ENCODE measurements around the gene SPC25. TPM values are rescaled to one million over a fixed set of nuclear protein-coding genes. Genes with fewer than 3 reads are reported as not detected.

SPC25 gene
- polyA plus RNA-seq, 1 donor (not counting 4 experiments of a cell fraction or from before 2014, with no cell fraction given), result 7.1 TPM

DNA sequence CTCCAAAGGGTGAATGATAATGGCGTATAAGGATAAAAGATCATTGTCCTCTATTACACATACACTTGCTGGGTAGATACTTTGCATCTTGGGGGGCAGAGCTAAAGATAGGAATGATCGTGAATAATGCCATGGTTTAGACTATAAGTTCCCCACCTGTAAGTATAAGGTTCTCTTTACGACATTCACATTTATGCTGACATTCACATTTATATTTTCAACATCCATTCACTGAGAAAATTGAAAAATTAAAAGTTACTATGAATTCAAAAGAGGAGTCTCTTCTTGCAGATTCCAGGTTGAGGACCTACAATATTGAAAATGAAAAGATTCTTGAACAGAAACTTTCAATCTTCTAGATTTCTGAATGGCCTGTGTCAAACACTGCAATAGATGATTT, 2.1 kb upstream of the SPC25 start:
- peaks cover 13% of the 10 kb centered on the region for H3K4me1 ChIP-seq (ENCODE audit: control insufficient read depth, extremely low read depth, insufficient read depth, low read length)
- dilution Hi-C loops (cut with MboI; ENCODE audit: extremely low pct_ligation_motif_present, low sequenced_read_pairs), result no loop called here
- no peak for FAIRE-seq

DNA sequence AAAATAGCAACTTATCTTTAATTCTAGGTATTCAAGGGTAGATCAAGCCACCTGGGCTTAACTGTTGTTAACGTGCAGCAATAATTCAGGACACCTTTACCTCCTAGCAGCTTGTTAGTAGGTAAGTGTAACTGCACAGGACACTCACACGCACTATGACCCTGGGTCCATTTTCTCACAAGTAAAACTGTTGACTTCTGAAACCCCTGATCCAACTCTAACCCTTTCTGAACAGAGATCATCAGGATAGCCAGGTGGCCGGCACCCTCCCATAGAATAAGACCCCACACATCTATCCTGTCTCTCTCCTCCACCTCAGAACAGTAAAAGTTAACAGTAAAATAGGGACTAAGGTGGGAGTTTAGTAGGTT, 610 bp downstream of the SPC25 start:
- dilution Hi-C loops (cut with MboI; ENCODE audit: extremely low pct_ligation_motif_present, low sequenced_read_pairs), result no loop called here
- TF ChIP-seq EZH2 (IDR thresholded peaks at IDR 0.05; ENCODE audit: low read length), result no peak
- TF ChIP-seq, protein P1, sequence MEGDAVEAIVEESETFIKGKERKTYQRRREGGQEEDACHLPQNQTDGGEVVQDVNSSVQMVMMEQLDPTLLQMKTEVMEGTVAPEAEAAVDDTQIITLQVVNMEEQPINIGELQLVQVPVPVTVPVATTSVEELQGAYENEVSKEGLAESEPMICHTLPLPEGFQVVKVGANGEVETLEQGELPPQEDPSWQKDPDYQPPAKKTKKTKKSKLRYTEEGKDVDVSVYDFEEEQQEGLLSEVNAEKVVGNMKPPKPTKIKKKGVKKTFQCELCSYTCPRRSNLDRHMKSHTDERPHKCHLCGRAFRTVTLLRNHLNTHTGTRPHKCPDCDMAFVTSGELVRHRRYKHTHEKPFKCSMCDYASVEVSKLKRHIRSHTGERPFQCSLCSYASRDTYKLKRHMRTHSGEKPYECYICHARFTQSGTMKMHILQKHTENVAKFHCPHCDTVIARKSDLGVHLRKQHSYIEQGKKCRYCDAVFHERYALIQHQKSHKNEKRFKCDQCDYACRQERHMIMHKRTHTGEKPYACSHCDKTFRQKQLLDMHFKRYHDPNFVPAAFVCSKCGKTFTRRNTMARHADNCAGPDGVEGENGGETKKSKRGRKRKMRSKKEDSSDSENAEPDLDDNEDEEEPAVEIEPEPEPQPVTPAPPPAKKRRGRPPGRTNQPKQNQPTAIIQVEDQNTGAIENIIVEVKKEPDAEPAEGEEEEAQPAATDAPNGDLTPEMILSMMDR (optimal IDR thresholded peaks at IDR 0.05 in 1 of 3, IDR thresholded peaks at IDR 0.05 in 1 of 3, conservative IDR thresholded peaks at IDR 0.05 in 1 of 3; ENCODE audit: extremely low read depth in 1 of 3, insufficient read depth in 2 of 3, low read length in 3 of 3), result no peak

More for the DNA sequence above, 2.1 kb upstream of the SPC25 start:
- Histone ChIP-seq H3K9ac (ENCODE audit: control insufficient read depth, extremely low read depth, insufficient read depth, low read length) (no peak overlapping the region), H3K36me3 (ENCODE audit: control insufficient read depth in 2 of 2, extremely low read depth in 1 of 2, insufficient read depth in 2 of 2, low read length in 2 of 2) (no peaks in the 10 kb centered on the region), H3K4me3 (ENCODE audit: control insufficient read depth in 2 of 3, extremely low read depth in 1 of 3, insufficient read depth in 2 of 3, low read depth in 1 of 3, low read length in 3 of 3) (no peak overlapping the region), H3K27ac (ENCODE audit: control insufficient read depth, insufficient read depth, low read length) (no peak overlapping the region), H3K9me3 (ENCODE audit: control insufficient read depth, low read depth, low read length) (no peaks in the 10 kb centered on the region), H3K79me2 (ENCODE audit: control insufficient read depth, insufficient read depth, low read length) (peaks cover 8% of the 10 kb centered on the region), H3K27me3 (ENCODE audit: control insufficient read depth, extremely low read depth, insufficient read depth, low read length) (peaks cover 11% of the 10 kb centered on the region), H2AFZ (ENCODE audit: control insufficient read depth, low read length) (no peak overlapping the region), H4K20me1 (ENCODE audit: control insufficient read depth, extremely low read depth, insufficient read depth, low read length) (no peaks in the 10 kb centered on the region), H3K9me1 (ENCODE audit: control insufficient read depth, extremely low read depth, insufficient read depth, low read length) (no peaks in the 10 kb centered on the region), H3K4me2 (ENCODE audit: control insufficient read depth, extremely low read depth, insufficient read depth, low read depth, low read length) (no peak overlapping the region)
- DNase-seq (ENCODE audit: low read depth, low spot score), result no peak
- no peak for TF ChIP-seq EZH2 (IDR thresholded peaks at IDR 0.05; ENCODE audit: low read length)
- TF ChIP-seq, protein P1 (optimal IDR thresholded peaks at IDR 0.05 in 1 of 3, IDR thresholded peaks at IDR 0.05 in 1 of 3, conservative IDR thresholded peaks at IDR 0.05 in 1 of 3; ENCODE audit: extremely low read depth in 1 of 3, insufficient read depth in 2 of 3, low read length in 3 of 3), result no peak

More for the DNA sequence above, 610 bp downstream of the SPC25 start:
- Histone ChIP-seq H2AFZ (ENCODE audit: control insufficient read depth, low read length) (peak overlapping the region; percentile 97), H4K20me1 (ENCODE audit: control insufficient read depth, extremely low read depth, insufficient read depth, low read length) (no peaks in the 10 kb centered on the region), H3K4me1 (ENCODE audit: control insufficient read depth, extremely low read depth, insufficient read depth, low read length) (peaks cover 24% of the 10 kb centered on the region), H3K27ac (ENCODE audit: control insufficient read depth, insufficient read depth, low read length) (peak overlapping the region; percentile 33), H3K9ac (ENCODE audit: control insufficient read depth, extremely low read depth, insufficient read depth, low read length) (peak overlapping the region; percentile 74), H3K9me1 (ENCODE audit: control insufficient read depth, extremely low read depth, insufficient read depth, low read length) (no peaks in the 10 kb centered on the region), H3K4me3 (ENCODE audit: control insufficient read depth in 2 of 3, extremely low read depth in 1 of 3, insufficient read depth in 2 of 3, low read depth in 1 of 3, low read length in 3 of 3) (peak overlapping the region; percentile 49 to 93 (median 82)), H3K4me2 (ENCODE audit: control insufficient read depth, extremely low read depth, insufficient read depth, low read depth, low read length) (peak overlapping the region; percentile 97), H3K36me3 (ENCODE audit: control insufficient read depth in 2 of 2, extremely low read depth in 1 of 2, insufficient read depth in 2 of 2, low read length in 2 of 2) (no peaks in the 10 kb centered on the region), H3K9me3 (ENCODE audit: control insufficient read depth, low read depth, low read length) (no peaks in the 10 kb centered on the region), H3K79me2 (ENCODE audit: control insufficient read depth, insufficient read depth, low read length) (peaks cover 8% of the 10 kb centered on the region), H3K27me3 (ENCODE audit: control insufficient read depth, extremely low read depth, insufficient read depth, low read length) (peaks cover 6% of the 10 kb centered on the region)
- no peak for DNase-seq (ENCODE audit: low read depth, low spot score)
- FAIRE-seq, result no peak
